ENCODE results near the gene ANAPC1.
"Not testable (repeated sequence)": the region's sequence is repeated elsewhere in the genome, so short reads cannot be mapped to it uniquely, and the experiment has no call there.

DNA sequence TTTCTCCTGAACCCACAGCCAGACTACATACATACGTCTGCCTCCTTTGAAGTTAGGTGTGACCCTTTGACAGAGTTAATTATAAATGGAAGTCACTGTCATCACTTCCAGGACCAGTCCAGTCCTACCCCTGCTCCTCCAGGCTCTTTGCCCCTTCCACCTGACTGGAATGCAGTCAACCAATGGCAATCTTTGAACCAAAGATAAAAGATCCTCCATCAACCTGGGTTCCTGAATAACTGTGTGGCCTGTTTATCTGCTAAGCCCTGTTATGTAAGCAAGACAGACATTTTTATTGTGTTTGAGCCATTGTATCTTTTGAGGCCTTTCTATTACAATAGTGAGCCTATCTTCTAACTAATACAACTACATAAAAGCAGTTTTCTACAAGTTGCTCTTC, 45.0 kb downstream of the ANAPC1 start:
- TF ChIP-seq TCF3 (IDR thresholded peaks at IDR 0.05; ENCODE audit: borderline replicate concordance, insufficient read depth, low read depth, low read length), result not testable (repeated sequence)
- TF ChIP-seq, protein P1, sequence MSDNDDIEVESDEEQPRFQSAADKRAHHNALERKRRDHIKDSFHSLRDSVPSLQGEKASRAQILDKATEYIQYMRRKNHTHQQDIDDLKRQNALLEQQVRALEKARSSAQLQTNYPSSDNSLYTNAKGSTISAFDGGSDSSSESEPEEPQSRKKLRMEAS (IDR thresholded peaks at IDR 0.05; ENCODE audit: low read depth, low read length), result not testable (repeated sequence)

Measured in GM12878 (cell line).